ENCODE measurements around the gene SRC. TPM values are rescaled to one million over a fixed set of nuclear protein-coding genes. Genes with fewer than 3 reads are reported as not detected.

Gene SRC
- polyA plus RNA-seq, 1 experiment: 35.4 TPM

DNA sequence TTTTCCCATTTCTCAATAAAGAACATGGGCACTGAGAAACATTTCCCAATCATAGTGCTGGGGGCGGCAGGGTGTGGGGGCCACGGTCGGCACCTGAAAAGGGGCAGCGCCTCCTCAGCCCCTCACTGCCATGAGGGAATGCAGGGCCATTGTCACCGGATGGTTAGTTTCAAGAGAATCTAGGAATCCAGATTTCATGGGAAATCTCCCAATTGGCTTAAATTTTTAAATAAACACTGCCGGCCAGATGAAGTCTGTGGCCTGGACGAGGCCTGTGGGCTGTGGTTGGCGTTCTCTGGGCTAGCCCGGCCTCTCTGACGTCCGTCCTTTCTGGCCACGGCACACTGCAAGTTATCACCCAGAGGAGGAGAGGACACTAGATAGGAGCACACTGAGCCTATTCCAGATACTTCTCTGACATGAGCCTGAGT lies 30.9 kb upstream of the SRC start:
- DNase-seq (ENCODE audit: low read depth): peak; percentile 59
- CTCF ChIA-PET: interaction anchor here (1.3 to 1.6 kb wide), 2 partner anchors 15 to 32 kb away, joined by 5 read pairs; no protein-coding TSS in a partner anchor
- H3K27me3 ChIP-seq (ENCODE audit: control insufficient read depth, insufficient read depth, low read length): no peaks in the 10 kb centered on the region
- POLR2A ChIA-PET: no interaction called here
- peaks cover 7% of the 10 kb centered on the region; the same call in 1 of the 2 replicates for H3K36me3 ChIP-seq (ENCODE audit: control insufficient read depth, insufficient read depth, low read length)
- TF ChIP-seq, protein P1, sequence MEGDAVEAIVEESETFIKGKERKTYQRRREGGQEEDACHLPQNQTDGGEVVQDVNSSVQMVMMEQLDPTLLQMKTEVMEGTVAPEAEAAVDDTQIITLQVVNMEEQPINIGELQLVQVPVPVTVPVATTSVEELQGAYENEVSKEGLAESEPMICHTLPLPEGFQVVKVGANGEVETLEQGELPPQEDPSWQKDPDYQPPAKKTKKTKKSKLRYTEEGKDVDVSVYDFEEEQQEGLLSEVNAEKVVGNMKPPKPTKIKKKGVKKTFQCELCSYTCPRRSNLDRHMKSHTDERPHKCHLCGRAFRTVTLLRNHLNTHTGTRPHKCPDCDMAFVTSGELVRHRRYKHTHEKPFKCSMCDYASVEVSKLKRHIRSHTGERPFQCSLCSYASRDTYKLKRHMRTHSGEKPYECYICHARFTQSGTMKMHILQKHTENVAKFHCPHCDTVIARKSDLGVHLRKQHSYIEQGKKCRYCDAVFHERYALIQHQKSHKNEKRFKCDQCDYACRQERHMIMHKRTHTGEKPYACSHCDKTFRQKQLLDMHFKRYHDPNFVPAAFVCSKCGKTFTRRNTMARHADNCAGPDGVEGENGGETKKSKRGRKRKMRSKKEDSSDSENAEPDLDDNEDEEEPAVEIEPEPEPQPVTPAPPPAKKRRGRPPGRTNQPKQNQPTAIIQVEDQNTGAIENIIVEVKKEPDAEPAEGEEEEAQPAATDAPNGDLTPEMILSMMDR (IDR thresholded peaks at IDR 0.05; ENCODE audit: insufficient read depth, low read depth, low read length): no peak
- no peak overlapping the region for H3K4me3 ChIP-seq (ENCODE audit: low read depth, low read length)

DNA sequence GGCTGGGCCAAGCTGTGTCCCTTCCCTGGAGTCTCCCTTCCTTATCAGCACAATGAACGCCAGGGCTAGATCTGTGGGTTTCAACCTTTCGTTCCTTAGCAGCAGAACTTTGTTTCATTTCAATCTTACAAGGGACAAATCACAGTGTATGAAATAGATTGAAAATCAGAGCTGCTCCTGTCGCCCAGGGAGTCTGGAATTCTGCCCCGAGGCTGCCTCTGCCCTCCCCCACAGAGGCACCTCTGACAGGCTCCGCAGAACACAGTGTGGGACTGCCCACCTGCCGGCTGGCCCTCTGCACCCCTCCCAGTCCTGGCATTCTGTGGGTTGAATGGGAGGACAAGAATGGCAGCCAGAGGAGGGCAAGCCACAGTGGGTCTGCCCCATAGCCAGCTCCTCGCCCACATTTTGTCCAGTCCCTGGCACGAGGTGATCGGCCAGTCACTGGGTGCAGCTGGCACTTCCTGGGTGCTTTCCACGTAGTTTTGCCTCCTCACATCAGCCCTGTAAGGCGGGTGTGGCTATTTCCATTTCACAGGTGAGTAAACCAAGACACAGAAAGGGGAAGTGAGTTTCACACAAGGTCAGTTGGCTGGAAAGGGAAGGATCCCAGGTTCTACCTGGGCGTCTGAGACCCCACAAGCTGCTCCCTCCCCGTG lies 30.4 kb upstream of the SRC start:
- H3K27me3 ChIP-seq (ENCODE audit: control insufficient read depth, insufficient read depth, low read length): no peaks in the 10 kb centered on the region
- CTCF ChIA-PET: interaction anchor here (1.3 kb wide), 1 partner anchor 33 kb away, joined by 5 read pairs; no protein-coding TSS in a partner anchor
- DNase-seq (ENCODE audit: low read depth): no peak
- H3K4me3 ChIP-seq (ENCODE audit: low read depth, low read length): no peak overlapping the region
- POLR2A ChIA-PET: no interaction called here
- TF ChIP-seq, protein P1 (IDR thresholded peaks at IDR 0.05; ENCODE audit: insufficient read depth, low read depth, low read length): no peak
- H3K36me3 ChIP-seq (ENCODE audit: control insufficient read depth, insufficient read depth, low read length): peaks cover 7% of the 10 kb centered on the region; the same call in 1 of the 2 replicates

DNA sequence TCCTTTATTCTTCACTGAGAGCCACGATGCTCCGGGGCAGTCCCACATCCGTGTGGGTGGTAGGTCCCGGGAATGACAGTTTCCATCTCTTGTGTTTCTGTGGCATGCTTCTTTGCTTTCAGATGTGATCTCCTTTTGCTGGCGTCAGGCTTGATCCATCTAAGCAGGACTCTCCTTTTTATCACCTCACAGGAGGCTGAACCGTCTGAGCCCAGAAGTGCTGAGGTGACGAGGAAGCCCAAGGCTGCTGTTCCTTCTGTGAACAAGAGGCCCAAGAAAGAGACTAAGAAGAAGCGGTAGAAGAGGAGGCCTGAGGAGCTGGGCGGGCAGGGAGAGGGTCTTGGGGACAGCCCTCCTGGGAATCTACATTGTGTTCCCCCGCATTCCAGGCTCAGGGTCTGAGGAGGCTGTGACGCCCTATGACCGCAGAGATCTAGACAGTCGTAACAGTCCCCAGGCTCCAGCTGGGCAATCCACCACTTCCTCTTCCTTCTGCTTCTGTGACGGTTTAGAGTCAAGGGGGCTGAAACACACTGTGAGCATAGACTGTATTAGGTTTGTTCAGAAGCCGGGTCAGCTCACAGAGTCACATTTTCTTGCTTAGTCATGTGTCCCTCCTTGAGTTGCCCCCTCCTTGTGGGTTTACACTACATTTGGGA lies 29.7 kb upstream of the SRC start:
- DNase-seq (ENCODE audit: low read depth): no peak

DNA sequence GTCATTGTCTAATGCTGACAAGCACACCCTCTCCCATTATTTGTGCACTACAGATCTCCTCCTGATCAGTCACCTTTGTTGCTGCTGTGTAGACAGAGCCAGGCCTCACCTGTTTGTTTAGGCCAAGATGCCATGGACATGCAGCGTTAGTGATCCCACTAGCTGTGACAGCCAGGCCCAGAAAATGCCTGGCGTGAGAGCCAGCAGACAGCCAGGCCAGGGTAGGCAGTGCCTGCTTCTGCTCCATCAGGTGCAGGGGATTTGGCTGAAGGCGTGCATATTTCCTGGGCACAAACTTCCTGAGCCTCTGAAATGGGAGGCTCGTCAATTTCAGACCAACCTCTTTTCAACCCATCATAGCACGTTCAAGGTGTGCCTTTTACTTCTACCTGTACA lies 29.2 kb upstream of the SRC start:
- H3K36me3 ChIP-seq (ENCODE audit: control insufficient read depth, insufficient read depth, low read length): peaks cover 7% of the 10 kb centered on the region; the same call in 1 of the 2 replicates
- no peak for DNase-seq (ENCODE audit: low read depth)
- CTCF ChIA-PET: interaction anchor here (1.2 kb wide), 1 partner anchor 82 kb away, joined by 3 read pairs; no protein-coding TSS in a partner anchor
- TF ChIP-seq, protein P1 (IDR thresholded peaks at IDR 0.05; ENCODE audit: insufficient read depth, low read depth, low read length): no peak
- no peak overlapping the region for H3K4me3 ChIP-seq (ENCODE audit: low read depth, low read length)
- H3K27me3 ChIP-seq (ENCODE audit: control insufficient read depth, insufficient read depth, low read length): no peaks in the 10 kb centered on the region
- POLR2A ChIA-PET: no interaction called here

More for the DNA sequence above, 29.7 kb upstream of the SRC start:
- ChIA-PET POLR2A (no interaction called here), CTCF (interaction anchor here (1.2 to 1.3 kb wide), 2 partner anchors 34 to 83 kb away, joined by 3 to 5 read pairs; no protein-coding TSS in a partner anchor)
- Histone ChIP-seq H3K27me3 (ENCODE audit: control insufficient read depth, insufficient read depth, low read length) (no peaks in the 10 kb centered on the region), H3K36me3 (ENCODE audit: control insufficient read depth, insufficient read depth, low read length) (peaks cover 7% of the 10 kb centered on the region; the same call in 1 of the 2 replicates), H3K4me3 (ENCODE audit: low read depth, low read length) (no peak overlapping the region)
- TF ChIP-seq, protein P1 (IDR thresholded peaks at IDR 0.05; ENCODE audit: insufficient read depth, low read depth, low read length): no peak

DNA sequence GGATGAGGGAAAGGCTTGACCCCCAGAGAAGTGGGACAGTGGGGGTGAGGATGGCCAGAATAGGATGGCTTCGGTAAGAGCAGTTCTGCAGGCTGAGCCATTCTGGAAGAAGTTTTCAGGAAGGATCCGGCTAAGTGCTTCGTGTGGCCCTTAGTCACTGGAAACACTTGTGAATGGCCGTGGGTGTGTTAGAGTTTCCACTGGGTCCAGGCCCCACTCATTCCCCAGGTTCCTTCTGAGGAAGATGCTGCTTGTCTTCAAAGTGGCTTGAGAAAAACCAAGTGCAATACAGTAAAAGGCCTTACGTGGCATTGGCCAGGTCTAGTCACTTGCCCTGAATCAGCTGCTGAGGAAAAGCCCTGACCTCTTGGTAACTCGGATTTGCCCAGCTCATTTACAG lies 28.6 kb upstream of the SRC start:
- Histone ChIP-seq H3K4me3 (ENCODE audit: low read depth, low read length) (no peak overlapping the region), H3K27me3 (ENCODE audit: control insufficient read depth, insufficient read depth, low read length) (no peaks in the 10 kb centered on the region), H3K36me3 (ENCODE audit: control insufficient read depth, insufficient read depth, low read length) (peaks cover 7% of the 10 kb centered on the region; the same call in 1 of the 2 replicates)
- POLR2A ChIA-PET: no interaction called here
- no peak for DNase-seq (ENCODE audit: low read depth)
- TF ChIP-seq, protein P1 (IDR thresholded peaks at IDR 0.05; ENCODE audit: insufficient read depth, low read depth, low read length): no peak
- CTCF ChIA-PET: interaction anchor here (0.9 to 1.2 kb wide), 2 partner anchors 41 to 82 kb away, joined by 3 read pairs; no protein-coding TSS in a partner anchor
